GM19099 (cell line): ENCODE measurements around the gene PCED1B.

ENCODE experiments used
- POLR2A ChIP-seq: IDR thresholded peaks from 3 replicates; pipeline ENCODE4 v1.6.1; 2011; ENCODE audit warnings: low read depth; ENCODE audit not compliant: insufficient read length; ENCODE audit errors: extremely low read depth

The PCED1B gene

DNA sequence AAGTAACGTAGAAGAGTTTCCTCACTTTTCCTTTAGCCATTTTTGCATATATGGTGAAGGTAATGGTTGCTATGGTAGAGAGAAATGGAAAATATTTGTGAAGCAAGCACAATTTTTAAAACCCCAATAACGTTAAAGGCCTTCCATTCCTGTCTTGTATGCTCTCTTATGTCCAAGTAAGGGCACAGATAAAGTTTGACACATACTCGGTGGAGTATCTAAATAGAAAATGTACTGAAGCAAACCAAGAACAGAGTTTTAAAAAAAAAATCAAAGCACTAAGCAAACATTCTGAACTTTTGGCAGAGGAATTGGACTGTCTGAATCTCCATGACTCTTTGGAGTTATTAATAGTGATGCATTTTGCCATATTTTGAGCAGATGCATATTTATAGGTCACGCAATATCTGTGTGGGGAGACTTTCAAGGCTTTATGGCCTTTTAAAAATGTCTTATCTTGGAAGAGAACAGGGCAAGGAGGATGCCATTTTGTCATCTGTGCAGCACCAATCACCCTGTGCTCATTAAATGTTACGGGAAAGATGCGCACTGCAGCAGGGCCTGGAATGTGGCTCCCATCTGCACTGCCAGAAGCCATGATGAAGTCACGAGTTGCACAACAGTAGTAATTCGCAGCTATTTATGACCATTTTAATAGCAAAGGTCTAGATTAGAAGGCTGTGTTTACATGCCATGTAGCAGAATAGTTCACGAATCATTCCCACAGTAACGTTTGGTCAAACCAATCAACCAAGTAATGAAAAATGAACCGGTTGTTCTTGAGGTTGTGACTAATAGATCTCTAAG lies 23.6 kb downstream of the PCED1B start:
- no peak for TF ChIP-seq POLR2A

DNA sequence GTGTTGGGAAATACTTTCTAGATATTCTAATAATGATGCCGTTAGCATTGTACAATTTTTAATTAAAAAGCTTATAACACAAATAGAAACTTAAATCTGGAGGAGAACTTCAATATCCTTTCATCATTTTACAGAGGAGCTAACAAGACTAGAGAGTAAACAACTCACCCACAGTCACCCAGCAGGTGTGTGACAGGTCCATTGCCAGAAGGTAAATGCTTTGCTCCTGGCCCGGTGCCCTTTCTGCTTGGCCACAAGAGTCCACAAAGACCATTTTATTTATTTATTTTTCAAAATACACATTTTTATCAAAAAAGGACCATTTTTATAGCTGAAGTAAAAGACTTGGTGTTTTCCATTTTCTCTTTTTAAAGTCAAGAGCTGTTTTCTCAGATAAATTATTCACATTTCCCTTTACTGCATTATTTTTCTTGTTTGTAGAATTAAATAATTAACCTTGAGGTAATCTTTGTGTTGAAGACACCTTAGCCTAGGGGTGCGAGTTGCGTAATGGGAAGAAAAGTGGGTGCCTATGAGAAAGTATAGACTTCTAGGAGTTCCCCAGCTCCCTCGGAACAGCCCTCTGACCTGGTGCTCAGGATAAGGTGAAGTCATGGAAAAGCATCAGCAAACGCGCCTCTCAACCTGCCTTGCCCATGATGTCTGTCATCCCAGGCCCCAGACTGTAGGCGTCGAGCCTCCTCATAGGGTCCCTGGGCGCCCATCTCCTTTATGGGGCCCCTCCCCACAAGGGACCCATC lies 26.7 kb downstream of the PCED1B start:
- TF ChIP-seq POLR2A: no peak

DNA sequence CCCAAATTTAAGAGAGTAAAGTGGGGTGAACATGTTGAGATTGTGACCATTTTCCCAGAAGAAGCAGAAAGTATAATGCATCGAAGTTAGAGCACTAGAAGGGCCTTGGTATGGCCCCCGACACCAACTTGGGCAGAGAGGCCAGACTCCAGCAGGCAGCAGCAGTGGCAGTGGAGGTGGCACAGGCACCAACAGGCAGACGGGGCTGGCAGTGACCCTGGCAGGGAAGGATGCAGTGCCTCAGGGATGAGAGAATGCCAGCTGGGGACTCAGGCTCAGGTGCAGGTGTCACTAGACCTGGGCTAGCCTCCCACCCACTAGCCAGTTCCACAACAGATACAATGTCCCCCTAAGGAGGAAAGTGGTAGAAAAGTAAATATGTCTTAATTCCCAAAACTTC lies 28.0 kb downstream of the PCED1B start:
- no peak for TF ChIP-seq POLR2A

DNA sequence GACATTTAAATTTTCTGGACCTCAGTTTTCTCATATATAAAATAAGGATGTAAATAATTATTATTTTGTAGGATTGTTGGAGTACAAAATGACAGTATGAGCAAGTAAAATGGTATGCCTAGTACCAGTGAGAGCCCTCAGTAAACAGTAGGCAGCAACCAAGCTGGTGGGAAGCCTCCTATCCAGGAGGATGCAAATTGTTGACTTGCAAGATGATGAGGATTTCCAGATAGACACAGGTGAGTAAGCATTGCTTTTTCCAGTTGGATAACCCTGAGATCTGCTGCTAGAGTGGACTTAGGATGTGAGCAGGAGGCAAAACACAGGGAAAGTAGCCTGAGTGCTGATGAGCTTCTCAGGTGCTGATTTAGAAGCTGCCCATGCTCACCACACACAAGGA lies 28.5 kb downstream of the PCED1B start:
- TF ChIP-seq POLR2A: no peak

DNA sequence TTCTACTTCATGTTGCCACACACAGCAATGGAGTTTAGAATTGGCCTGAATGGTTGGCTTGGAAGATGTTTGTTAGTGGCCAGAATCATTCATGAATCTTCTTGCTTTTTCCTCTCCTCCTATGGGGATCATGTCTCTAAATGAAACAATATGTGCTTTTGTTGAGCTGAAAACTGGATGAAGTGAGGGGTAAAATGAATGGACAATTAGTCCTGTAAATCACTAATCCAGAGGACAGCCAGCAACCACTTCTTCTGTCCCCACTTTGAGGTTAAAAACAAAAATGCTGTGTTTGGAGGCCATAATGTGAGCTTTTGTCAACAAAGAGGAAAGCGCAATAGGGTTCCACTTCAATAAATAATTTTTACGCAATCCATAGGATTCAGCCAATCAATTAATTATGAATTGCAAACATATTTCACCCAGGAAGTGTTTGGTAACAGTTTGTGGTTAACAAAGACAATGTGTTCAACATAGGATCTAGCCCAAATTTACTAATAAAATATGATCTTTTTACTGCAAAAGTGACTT lies 30.7 kb downstream of the PCED1B start:
- TF ChIP-seq POLR2A: no peak

DNA sequence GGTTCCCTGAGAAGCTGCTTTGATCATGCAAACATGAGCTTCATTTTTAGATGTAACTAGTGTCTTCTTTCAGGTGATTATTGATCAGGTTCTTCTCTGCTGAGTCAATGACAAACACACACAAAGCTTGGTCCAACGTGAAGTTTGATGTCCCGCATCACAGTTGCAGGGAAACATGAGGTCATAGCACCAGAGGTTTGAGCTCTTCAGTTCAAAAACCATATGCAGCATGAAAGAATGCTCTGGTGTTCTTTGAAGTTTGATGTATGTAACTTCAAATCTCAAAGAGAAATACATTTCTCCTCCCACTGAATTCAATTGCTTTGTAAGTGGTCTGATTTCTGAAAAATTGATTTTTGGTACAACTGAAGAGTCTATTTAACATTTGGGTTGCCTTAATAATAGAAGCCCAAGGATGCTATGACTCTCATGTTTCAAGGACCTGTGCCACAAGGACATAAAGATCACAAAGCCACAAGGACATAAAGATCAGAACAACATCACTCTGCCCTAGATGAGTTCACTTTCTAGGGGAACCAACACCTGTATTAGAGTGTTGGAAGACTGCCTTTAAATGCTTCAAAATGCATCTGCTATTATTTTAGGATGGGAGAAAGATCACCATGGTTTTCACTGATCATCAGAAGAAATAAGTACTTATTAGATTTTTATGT lies 31.4 kb downstream of the PCED1B start:
- no peak for TF ChIP-seq POLR2A

DNA sequence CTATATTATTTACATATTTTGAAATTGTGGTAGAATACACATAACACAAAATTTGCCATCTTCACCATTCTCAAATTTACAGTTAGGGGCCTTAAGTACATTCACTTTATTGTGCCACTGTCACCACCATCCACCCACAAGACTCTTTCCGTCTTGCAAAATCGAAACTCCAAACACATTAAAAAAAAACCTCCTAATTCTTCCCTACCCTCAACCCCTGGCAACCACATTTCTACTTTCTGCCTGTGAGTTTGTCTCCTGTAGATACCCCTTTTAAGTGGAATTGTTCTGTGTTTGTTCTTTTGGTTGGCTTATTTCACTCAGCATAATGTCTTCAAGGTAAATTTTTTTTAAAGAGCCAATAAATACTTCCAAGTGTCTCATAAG lies 32.0 kb downstream of the PCED1B start:
- no peak for TF ChIP-seq POLR2A

DNA sequence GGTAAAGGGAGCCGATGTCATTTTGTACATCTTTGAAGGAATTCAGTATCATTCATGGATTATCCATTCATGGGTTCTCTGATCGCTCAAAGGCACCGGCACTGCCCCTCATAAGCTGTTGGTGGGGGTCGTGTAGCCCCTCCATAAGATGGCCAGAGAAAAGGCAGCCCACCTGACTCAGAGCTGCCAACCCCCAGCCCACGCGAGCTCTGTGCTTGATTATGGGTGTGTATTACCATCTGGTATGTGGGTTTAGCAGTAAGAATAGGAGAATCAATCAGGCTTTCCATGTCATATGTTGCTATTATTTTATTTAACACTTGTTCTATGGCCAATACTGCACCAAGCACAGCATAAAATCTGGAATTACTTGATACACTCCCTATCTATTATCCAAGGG lies 32.4 kb downstream of the PCED1B start:
- no peak for TF ChIP-seq POLR2A

DNA sequence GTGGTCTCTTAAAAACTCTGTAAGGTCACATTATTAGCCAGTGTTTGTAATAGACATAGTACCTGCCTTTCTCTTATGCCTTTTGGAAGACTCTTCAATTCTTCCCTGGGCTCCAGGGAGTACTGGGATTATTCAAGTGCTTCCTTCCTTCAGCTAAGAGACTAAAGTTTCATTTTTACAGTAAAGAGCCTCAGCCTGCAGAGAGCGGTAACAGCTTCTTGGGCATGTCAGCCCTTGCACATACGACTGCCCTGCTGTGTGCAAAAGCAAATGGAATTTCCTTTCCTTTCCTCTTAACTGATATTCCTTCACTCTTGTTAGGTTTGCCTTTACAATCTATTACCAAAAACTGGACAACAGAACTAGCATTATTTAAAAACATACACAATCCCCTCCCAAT lies 33.3 kb downstream of the PCED1B start:
- TF ChIP-seq POLR2A: no peak

DNA sequence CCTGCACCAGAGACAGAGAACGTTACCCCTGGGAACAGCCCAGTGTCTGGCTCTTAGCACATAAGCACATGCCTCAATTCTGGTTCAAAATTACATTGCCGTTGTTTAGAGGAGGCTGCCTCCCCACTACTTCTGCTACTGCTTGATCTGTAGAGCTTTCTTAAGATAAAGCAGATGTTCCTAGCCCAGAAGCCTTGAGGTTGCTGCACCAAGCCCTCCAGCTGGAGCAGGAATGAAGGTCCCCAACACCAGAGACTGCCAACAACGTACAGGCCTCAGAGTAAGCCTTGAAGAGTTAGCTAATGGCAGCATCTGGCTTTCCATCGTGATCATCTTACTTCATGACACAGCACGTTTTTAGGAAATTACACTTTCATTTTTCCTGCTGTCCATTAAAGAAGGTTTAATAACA lies 35.1 kb downstream of the PCED1B start:
- TF ChIP-seq POLR2A: no peak

DNA sequence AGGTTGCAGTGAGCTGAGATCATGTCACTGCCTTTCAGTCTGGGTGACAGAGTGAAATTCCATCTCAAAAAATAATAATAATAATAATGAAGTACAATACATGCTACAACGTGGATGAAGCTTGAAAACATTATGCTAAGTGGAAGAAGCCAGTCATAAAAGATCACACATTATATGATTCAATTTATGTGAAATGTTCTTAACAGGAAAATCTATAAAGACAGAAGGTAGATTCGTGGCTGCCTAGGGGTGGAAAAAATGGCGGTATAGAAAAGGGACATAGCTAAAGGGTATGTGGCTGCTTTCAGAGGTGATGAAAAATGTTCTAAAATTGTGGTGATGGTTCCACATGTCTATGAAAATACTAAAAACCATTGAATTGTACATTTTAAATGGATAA lies 41.3 kb downstream of the PCED1B start:
- no peak for TF ChIP-seq POLR2A

DNA sequence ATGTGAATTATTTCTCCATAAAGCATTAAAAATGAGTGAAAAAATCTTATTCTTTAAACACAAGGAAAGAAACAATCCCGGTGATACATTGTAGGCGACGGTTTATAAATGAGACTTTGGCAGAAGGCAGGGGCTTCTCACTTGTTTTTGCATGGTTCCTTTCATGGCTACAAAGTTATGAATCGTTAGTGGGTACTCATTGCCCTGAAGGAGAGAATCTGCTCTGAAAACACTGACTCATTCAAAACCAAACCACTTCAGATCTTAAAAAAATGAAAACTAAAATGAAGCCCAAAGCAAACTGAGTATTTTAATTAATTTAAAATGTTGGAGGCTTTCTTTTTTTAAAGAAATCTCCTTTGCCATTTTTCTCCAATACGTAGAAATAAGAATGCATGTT lies 41.7 kb downstream of the PCED1B start:
- TF ChIP-seq POLR2A: no peak

DNA sequence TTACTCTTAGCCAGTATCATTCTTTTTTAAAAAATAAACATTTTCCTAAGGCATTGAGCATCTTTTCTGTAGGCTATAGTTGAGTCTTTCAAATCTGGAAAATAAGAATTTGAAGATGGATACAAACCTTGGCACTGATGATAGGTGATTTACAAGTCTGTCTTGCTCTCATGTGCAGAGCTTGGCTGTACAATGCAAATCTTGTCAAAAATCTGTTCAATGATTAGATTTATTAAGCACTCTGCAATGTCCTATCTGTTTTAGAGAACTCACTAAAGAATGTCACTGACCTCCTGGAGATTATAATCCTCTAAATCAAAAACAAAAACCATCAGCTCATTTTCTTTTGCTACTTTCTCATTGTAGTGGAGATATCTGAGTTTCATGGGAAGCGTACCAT lies 43.2 kb downstream of the PCED1B start:
- no peak for TF ChIP-seq POLR2A

DNA sequence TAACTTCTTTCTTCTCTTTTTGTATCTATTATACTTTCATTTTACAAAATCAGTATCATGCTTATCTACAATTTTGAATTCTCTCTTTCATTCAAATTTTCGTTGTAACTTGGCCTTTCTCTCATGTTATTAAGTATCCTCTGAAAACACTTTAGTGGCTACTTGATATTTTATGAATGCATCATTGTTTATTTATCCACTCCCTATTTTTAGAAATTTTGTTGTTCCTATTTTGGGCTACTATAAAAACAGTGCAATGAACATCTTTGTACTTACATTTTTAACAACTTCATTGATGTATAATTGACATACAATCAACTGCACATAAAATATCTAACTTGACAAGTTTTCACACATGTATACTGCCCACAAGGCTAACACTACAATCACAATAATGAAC lies 44.3 kb downstream of the PCED1B start:
- TF ChIP-seq POLR2A: no peak

DNA sequence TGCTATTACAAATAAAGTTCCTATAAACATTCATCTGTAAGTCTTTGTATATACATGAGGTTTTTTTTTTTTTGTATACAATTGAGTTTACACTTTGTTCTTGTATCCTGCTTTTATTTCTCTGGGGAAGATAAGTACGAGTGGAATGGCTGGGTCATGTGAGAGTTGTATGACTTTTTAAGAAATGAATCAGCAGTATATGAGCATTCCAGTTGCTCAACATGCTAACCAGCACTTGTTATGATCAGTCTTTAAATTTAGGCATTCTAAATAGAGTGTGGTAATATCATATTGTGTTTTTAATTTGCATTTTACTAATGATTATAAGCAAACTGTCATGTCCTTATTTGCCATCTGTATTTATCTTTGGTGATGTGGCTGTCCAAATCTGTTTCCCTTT lies 45.0 kb downstream of the PCED1B start:
- TF ChIP-seq POLR2A: no peak

DNA sequence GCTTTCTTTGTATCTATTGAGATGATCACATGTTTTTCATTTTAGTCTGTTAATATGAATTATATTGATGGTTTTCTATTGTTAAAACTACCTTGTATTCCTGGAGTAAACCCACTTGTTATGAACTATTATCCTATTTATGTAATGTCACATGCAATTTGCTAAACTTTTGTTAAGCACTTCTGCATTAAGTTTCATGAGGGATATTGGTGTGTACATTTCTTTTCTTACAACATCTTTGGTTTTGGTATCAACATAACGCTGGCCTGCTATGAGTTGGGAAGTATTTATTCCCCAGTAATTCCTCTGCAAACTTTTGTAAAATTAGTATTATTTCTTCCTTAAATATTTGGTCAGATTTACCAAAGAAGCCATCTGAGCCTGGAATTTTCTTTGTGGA lies 46.8 kb downstream of the PCED1B start:
- no peak for TF ChIP-seq POLR2A

DNA sequence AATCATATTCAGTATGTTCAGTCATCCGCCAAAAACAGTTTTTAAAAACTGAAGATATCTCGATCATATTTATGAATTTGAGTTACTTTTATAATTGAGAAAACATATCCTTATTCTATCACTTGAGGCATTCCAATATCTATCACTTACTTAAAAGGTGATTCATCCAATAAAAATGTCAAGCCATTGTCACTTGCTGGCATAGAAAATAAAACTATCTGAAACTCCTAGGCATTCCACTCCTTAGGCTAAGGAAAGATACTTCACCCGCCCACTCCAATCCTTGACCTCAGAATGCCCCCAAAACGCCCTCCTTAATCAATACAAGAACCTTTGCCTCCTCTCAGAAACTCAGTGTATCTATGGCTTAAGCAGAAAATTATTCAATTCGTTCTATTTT lies 51.6 kb downstream of the PCED1B start:
- TF ChIP-seq POLR2A: no peak

DNA sequence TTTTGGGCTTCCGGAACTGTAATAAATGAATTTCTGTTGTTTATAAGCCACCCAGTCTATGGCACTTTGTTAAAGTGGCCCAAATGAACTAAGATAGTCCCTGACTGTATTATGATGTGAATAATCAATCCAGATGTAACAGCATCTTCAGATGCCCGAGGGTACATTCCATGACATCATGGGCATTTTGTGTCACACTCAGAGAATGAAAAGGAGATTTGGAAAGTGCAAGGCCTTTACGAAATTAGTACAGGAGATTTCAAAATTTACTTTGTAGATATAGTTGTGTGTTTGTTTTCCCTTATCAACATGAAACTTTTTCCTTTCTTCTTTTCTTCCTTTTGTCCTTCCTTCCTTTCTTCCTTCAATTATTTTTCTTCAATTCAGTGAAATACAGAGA lies 54.6 kb downstream of the PCED1B start:
- TF ChIP-seq POLR2A: no peak
